SK-N-MC (cell line): ENCODE data around the gene EMP1.
A peak's percentile ranks its signal among the peaks of the same experiment; 100 is the strongest.

Experiments
- DNase-seq: peaks from one replicate; pipeline ENCODE4 v3.0.0-alpha.2; 2011; ENCODE audit warnings: low read depth, low spot score
- H3K27ac ChIP-seq: fragments of 200-600 bp; sonication (generic); 2 replicates; pipeline ENCODE4 v1.5.1; 2016; ENCODE audit warnings: mixed run types
- H3K36me3 ChIP-seq: fragments of 200-600 bp; sonication (generic); 2 replicates; pipeline ENCODE4 v1.6.1; 2017; ENCODE audit warnings: antibody characterized with exemption, low read length, mixed read lengths; ENCODE audit not compliant: insufficient read depth
- H3K4me3 ChIP-seq: fragments of 200-600 bp; sonication (generic); 2 replicates; pipeline ENCODE4 v1.5.1; 2016
- H3K9ac ChIP-seq: fragments of 200-600 bp; sonication (generic); 2 replicates; pipeline ENCODE4 v1.8.0; 2017; ENCODE audit warnings: mixed run types, mixed read lengths; ENCODE audit not compliant: insufficient read length
- H3K9me3 ChIP-seq: fragments of 200-600 bp; sonication (generic); 2 replicates; pipeline ENCODE4 v1.6.1; 2017; ENCODE audit warnings: low read depth, mild to moderate bottlenecking, antibody characterized with exemption, low read length, moderate library complexity, mixed read lengths
- EZH2 ChIP-seq: fragments of 200-600 bp; sonication (generic); IDR thresholded peaks from one replicate; pipeline ENCODE4 v1.6.1; 2017; ENCODE audit warnings: antibody characterized with exemption
- FOXP2 ChIP-seq: optimal IDR thresholded peaks from 2 replicates; pipeline ENCODE3; 2011; ENCODE audit warnings: mild to moderate bottlenecking, moderate library complexity; ENCODE audit not compliant: insufficient read depth; ENCODE audit errors: extremely low read length, control extremely low read depth
- POLR2AphosphoS5 ChIP-seq: IDR thresholded peaks from 2 replicates; pipeline ENCODE4 v1.6.1; 2012; ENCODE audit warnings: mild to moderate bottlenecking, low read depth, low read length, borderline replicate concordance

Gene EMP1

DNA sequence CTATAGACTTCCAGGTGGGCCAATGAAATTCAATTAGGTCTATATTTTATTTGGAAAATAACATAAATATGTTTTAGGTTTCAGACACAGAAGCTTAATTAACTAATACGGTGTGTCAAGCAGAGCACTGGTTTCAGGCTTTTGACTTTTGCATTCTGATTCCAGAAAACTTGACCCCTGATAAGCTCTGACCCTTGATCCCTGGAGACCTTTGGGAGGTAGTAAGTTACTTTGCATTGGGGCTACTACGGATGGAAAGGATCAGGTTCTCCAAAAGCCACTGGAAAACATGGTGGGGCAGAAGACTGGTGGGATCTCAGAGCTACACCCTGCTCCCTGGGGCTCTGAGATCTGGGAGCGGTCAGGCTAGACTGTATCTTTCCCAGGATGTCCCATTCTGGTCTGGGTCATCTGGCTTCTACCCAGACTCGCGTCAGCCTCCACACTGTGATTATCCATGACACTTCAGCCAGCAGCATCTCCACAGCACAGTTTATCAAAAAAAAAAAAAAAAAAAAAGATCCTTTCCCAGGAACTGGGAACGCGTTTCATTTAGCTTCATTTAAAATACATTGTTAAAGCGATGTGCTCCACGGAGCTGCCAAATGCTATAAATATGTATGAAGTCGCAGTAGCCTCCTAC lies 17.8 kb upstream of the EMP1 start:
- TF ChIP-seq FOXP2 (no peak), EZH2 (no peak), POLR2AphosphoS5 (no peak)

DNA sequence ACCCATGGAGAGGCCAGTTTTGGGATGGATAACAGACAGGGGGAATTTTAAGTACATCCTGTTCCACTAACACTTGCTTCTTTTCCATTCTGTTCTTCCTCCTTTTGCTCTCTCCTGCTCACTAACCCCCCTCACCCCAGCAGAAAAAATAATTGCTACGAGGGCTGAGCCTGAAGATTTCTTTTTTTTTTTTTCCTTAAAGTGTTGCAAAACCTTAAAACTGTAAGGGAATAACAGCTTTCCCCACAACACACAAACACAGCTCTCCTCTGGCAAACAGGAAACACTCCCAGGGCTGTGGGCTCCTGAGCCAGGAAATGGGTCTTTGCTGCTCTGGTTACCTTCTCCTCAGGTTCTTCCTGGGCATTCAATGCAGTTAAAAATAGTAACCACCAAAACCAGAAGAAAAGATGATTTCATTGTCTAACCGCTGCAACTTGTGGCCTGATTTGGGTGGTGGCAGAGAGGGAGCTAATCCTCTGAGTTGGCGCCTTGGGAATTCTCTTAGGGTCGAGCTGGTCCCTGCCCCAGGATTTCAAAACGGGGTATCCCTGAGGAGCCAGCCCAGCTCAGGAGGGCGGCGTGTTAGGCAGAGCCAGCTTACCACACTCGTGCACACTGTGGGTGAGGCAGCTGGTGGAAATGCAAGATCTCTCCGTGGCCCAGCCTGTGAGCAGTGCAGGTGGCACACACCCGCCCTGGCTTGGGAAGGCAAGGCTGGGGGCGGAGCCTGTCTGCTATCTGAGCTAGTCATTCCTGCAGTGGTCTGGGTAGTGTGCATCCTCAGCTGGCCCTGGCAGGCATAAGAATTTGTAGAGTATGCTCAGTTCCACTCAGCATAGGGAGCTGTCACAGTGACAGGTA lies 17.1 kb upstream of the EMP1 start:
- Histone ChIP-seq H3K36me3 (no peaks in the 10 kb centered on the region), H3K9ac (peak overlapping the region; percentile 54), H3K4me3 (peak overlapping the region; percentile 70), H3K27ac (peak overlapping the region; percentile 95), H3K9me3 (no peaks in the 10 kb centered on the region)
- 0 out of 2 replicates have a peak, but pooled peaks have one; percentile 14 for TF ChIP-seq POLR2AphosphoS5
- no peak for TF ChIP-seq FOXP2
- TF ChIP-seq EZH2 = no peak
- peak; percentile 68 for DNase-seq

More for the DNA sequence above, 17.8 kb upstream of the EMP1 start:
- Histone ChIP-seq H3K36me3 (no peaks in the 10 kb centered on the region), H3K9me3 (no peaks in the 10 kb centered on the region), H3K9ac (peak overlapping the region; percentile 54), H3K27ac (peak overlapping the region; percentile 95), H3K4me3 (peak overlapping the region; percentile 70)
- no peak for DNase-seq

DNA sequence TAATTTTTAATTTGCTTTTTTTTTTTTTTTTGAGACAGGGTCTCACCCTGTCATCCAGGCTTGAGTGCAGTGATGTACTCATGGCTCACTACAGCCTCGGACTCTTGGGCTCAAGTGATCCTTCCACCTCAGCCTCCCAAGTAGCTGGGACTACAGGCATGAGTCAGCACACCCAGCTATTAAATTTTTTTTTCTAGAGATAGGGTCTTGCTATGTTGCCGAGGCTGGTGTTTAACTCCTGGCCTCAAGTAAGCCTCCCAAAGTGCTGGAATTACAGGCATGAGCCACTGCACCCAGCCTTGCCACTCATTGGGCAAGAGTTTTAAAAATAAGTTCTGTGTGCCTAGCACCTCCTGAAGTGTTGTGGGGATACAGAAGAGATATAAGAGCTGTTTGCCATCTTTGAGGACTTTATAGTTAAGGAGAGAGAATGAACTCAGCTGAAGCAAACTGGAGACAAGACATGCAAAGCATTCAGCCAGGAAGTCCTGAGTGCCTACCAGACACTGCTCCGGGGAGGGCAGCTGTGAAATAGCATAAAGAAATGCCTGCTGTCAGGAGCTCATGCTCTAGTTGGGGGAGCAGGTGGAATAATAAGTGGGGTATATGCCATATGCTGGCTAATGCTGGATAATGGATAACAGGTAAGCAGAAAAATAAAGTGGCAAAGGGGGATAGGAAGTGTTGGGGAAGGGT lies 15.0 kb upstream of the EMP1 start:
- Histone ChIP-seq H3K27ac (peak overlapping the region; percentile 17; the same call in 1 of the 2 replicates), H3K9me3 (no peaks in the 10 kb centered on the region), H3K9ac (no peak overlapping the region), H3K4me3 (no peak overlapping the region), H3K36me3 (no peaks in the 10 kb centered on the region)
- TF ChIP-seq FOXP2 = no peak
- TF ChIP-seq EZH2 = no peak
- TF ChIP-seq POLR2AphosphoS5 = no peak
- no peak for DNase-seq

GRCh38 chr12:13182881-13183280 lies 13.6 kb upstream of the EMP1 start:
- no peak for DNase-seq
- H3K4me3 ChIP-seq = no peak overlapping the region
- no peaks in the 10 kb centered on the region for H3K9me3 ChIP-seq
- no peak overlapping the region for H3K9ac ChIP-seq
- H3K27ac ChIP-seq = no peak overlapping the region
- H3K36me3 ChIP-seq = no peaks in the 10 kb centered on the region
- no peak for TF ChIP-seq POLR2AphosphoS5
- TF ChIP-seq EZH2 = no peak
- no peak for TF ChIP-seq FOXP2

DNA sequence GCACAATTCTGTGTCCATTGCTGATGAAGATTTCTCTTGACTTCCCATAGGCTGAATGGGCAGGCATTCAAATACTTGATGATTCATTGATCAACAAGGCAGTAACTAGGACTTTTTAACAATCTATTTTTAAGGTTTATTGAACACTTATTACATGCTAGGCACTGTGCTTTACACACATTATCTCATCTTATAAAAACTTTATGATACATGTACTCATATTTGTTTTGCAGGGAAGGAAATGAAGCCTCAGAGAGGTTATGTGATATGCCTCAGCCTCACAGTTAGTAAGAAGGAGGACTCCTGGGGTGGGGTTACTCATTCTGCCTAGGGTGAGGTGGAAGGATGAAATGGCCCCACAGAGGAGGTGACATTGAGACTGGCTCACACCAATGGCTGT lies 12.9 kb upstream of the EMP1 start:
- Histone ChIP-seq H3K27ac (no peak overlapping the region), H3K4me3 (no peak overlapping the region), H3K9me3 (no peaks in the 10 kb centered on the region), H3K9ac (no peak overlapping the region), H3K36me3 (no peaks in the 10 kb centered on the region)
- TF ChIP-seq EZH2 = no peak
- TF ChIP-seq POLR2AphosphoS5 = no peak
- TF ChIP-seq FOXP2 = no peak
- DNase-seq = no peak

- Histone ChIP-seq H3K9me3 (no peaks in the 10 kb centered on the region), H3K4me3 (no peak overlapping the region), H3K9ac (no peak overlapping the region), H3K27ac (no peak overlapping the region), H3K36me3 (no peaks in the 10 kb centered on the region)
- no peak for TF ChIP-seq POLR2AphosphoS5
- no peak for TF ChIP-seq EZH2
- TF ChIP-seq FOXP2 = no peak
- no peak for DNase-seq
Observed at GRCh38 chr12:13186302-13186701, 10.2 kb upstream of the EMP1 start.

DNA sequence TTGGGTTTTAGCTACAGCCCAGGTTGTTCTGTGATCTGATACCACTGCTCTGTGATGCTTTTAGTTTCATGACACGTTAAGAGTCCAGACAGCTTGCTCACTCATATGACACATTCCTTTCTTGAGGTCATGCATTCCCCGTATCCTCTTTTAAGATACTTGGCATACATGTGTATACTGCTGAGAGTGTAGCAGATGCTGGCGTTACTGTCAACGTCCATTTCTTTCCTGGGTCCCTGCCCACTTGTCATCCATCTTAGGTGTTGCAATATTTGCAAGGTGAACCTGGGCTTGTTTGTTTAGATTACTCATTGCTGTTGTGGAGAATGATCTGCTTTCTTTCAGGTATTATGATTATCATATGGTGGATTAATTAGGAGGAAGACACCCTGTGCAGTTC lies 9.1 kb upstream of the EMP1 start:
- H3K4me3 ChIP-seq = no peak overlapping the region
- no peak for DNase-seq
- H3K9me3 ChIP-seq = no peaks in the 10 kb centered on the region
- no peaks in the 10 kb centered on the region for H3K36me3 ChIP-seq
- TF ChIP-seq EZH2 = no peak
- no peak for TF ChIP-seq POLR2AphosphoS5
- no peak for TF ChIP-seq FOXP2
- H3K27ac ChIP-seq = no peak overlapping the region
- H3K9ac ChIP-seq = no peak overlapping the region

DNA sequence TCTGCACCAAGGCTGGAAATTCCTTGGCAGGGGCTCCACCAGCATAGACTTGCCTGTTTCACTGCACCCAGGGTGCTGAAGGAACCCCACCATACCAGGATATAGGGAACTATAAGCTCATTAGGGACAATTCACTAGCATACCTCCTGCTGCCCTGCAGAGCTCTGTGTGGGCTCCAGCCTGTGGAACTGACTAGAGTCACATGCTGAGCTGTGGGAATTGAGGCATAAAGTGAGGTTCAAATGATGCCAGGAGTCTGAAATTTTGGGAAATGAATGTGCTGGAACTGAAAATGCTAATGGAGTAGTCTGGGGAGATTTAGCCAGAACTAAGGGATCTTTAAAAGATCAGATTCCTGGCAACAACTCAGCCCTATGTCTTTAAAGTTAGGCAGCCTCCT lies 7.3 kb upstream of the EMP1 start:
- Histone ChIP-seq H3K9me3 (no peaks in the 10 kb centered on the region), H3K36me3 (no peaks in the 10 kb centered on the region), H3K9ac (no peak overlapping the region), H3K27ac (no peak overlapping the region), H3K4me3 (no peak overlapping the region)
- no peak for TF ChIP-seq EZH2
- no peak for DNase-seq
